Kidney (tissue), 14 donors: ENCODE data around the gene C6orf163. TPM values are rescaled to one million over a fixed set of nuclear protein-coding genes. Genes with fewer than 3 reads are reported as not detected.

Experiments used
- DNase-seq, 5 donors: peaks; one replicate each; pipeline ENCODE4 v3.0.0-alpha.2; 2013 to 2020
- FAIRE-seq: peaks from 2 replicates; lab custom pipeline; 2012; peaks lifted over from hg19 to GRCh38; lab: Jason Lieb, UNC
- H3K27ac ChIP-seq, 2 donors: one replicate each; pipeline ENCODE4 v1.7.0; 2013; ENCODE audit warnings: low read depth in 2 of 2, low read length in 2 of 2, inconsistent platforms in 1 of 2
- H3K27me3 ChIP-seq: one replicate; pipeline ENCODE4 v1.7.1; 2013; ENCODE audit warnings: low read length, inconsistent platforms; ENCODE audit not compliant: control insufficient read depth, insufficient read depth
- H3K36me3 ChIP-seq, 3 donors: one replicate each; pipeline versions ENCODE4 v1.7.0 to v1.7.1; 2013; ENCODE audit warnings: low read length in 3 of 3, control low read depth in 1 of 3, inconsistent platforms in 1 of 3; ENCODE audit not compliant: insufficient read depth in 3 of 3, control insufficient read depth in 2 of 3
- H3K4me1 ChIP-seq, 3 donors: one replicate each; pipeline versions ENCODE4 v1.7.0 to v1.7.1; 2013; ENCODE audit warnings: low read length in 3 of 3, inconsistent platforms in 1 of 3, low read depth in 1 of 3; ENCODE audit not compliant: control insufficient read depth in 2 of 3, insufficient read depth in 2 of 3
- H3K4me3 ChIP-seq, 3 donors: one replicate each; pipeline versions ENCODE4 v1.7.0 to v1.8.1; 2013; ENCODE audit warnings: low read length in 3 of 3, control low read depth in 1 of 3, inconsistent platforms in 1 of 3
- H3K9ac ChIP-seq, 3 donors: one replicate each; pipeline versions ENCODE4 v1.7.0 to v1.7.1; 2013; ENCODE audit warnings: low read length in 3 of 3, control low read depth in 1 of 3, inconsistent platforms in 1 of 3
- H3K9me3 ChIP-seq, 3 donors: one replicate each; pipeline versions ENCODE4 v1.7.0 to v1.7.1; 2013; ENCODE audit warnings: low read length in 3 of 3, control low read depth in 1 of 3, inconsistent platforms in 1 of 3; ENCODE audit not compliant: control insufficient read depth in 2 of 3, insufficient read depth in 1 of 3
- intact Hi-C: fragments of 100-400 bp; cut with DNase I; formaldehyde crosslinking; loops from one replicate; pipeline ENCODE4 v1.11.1; 2022
- polyA plus RNA-seq: library from polyadenylated mRNA; stranded (reverse); fragments of 350-450 nt; fragmentation: Illumina TruSeq; extraction: RNeasy Lipid Tissue Mini Kit (QIAGEN cat#74804); gene quantifications from one replicate; pipeline ENCODE4 v1.2.3, GENCODE V29; 2014; ENCODE audit warnings: low read depth, low replicate concordance; ENCODE audit not compliant: insufficient read depth
- total RNA-seq: library from RNA; stranded (reverse); fragmentation: NEBNext Ultra II Directional; extraction: Animal tissue kit (Norgen Biotek cat#: 25700); gene quantifications from one replicate; pipeline ENCODE4 v1.2.1, GENCODE V29; 2021
- TF ChIP-seq, protein P1 (sequence below): IDR thresholded peaks from 3 replicates; pipeline ENCODE4 v1.5.1; 2012; ENCODE audit warnings: mild to moderate bottlenecking, moderate library complexity, borderline replicate concordance; ENCODE audit not compliant: insufficient read depth; ENCODE audit errors: extremely low read depth
- donor health status: control.
- donor health status: control.
- donor health status: control.
- donor health status: control.
- donor health status: control.
- donor health status: DM: yes; HTN: yes; CAD: no.
- donor health status: Normal renal cell carcinoma (clear cell type).

C6orf163 gene
- total and polyA plus RNA-seq, 2 donors from 2014 or later: 1.3 to 4.2 TPM

- H3K9ac ChIP-seq: no peak overlapping the region
- no peaks in the 10 kb centered on the region for H3K36me3 ChIP-seq
- FAIRE-seq (no peak), DNase-seq (no peak)
- no peaks in the 10 kb centered on the region for H3K27me3 ChIP-seq
- H3K4me3 ChIP-seq: no peak overlapping the region
- no peak overlapping the region for H3K27ac ChIP-seq
- TF ChIP-seq, protein P1, sequence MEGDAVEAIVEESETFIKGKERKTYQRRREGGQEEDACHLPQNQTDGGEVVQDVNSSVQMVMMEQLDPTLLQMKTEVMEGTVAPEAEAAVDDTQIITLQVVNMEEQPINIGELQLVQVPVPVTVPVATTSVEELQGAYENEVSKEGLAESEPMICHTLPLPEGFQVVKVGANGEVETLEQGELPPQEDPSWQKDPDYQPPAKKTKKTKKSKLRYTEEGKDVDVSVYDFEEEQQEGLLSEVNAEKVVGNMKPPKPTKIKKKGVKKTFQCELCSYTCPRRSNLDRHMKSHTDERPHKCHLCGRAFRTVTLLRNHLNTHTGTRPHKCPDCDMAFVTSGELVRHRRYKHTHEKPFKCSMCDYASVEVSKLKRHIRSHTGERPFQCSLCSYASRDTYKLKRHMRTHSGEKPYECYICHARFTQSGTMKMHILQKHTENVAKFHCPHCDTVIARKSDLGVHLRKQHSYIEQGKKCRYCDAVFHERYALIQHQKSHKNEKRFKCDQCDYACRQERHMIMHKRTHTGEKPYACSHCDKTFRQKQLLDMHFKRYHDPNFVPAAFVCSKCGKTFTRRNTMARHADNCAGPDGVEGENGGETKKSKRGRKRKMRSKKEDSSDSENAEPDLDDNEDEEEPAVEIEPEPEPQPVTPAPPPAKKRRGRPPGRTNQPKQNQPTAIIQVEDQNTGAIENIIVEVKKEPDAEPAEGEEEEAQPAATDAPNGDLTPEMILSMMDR: no peak
- H3K4me1 ChIP-seq: no peaks in the 10 kb centered on the region
- no peaks in the 10 kb centered on the region for H3K9me3 ChIP-seq
- intact Hi-C loops: no loop called here
Observed at GRCh38 chr6:87378947-87379346, 34.3 kb downstream of the C6orf163 start.

- no peak overlapping the region for H3K4me3 ChIP-seq
- DNase-seq: no peak
- TF ChIP-seq, protein P1: no peak
- no peaks in the 10 kb centered on the region for H3K36me3 ChIP-seq
- no peak overlapping the region for H3K9ac ChIP-seq
- H3K27ac ChIP-seq: no peak overlapping the region
- intact Hi-C loops: no loop called here
- no peaks in the 10 kb centered on the region for H3K27me3 ChIP-seq
- no peak for FAIRE-seq
- H3K9me3 ChIP-seq: no peaks in the 10 kb centered on the region
- H3K4me1 ChIP-seq: no peaks in the 10 kb centered on the region
Observed at GRCh38 chr6:87382861-87383260, 38.2 kb downstream of the C6orf163 start.

DNA sequence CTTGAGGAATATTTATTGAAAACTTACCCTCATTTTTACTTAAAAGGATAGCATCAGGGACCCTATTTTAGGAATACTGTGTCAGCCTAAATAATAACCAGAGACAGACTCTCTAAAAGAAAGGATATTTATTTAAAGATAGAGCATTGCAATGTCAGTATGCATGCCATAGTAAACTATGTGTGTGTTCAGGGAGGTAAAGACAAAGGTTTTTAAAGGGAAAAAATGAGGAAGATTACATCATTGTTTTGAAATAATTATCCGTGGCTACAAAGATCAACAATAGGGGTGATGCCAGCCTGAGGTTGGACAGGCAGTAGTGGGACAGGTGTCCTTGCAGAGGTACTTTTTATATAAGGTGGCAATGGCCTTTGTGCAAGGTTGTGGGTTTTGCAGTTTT lies 39.4 kb downstream of the C6orf163 start:
- no peak overlapping the region for H3K9ac ChIP-seq
- H3K27ac ChIP-seq: no peak overlapping the region
- no peak overlapping the region for H3K4me3 ChIP-seq
- H3K36me3 ChIP-seq: no peaks in the 10 kb centered on the region
- DNase-seq (no peak), FAIRE-seq (no peak)
- no peaks in the 10 kb centered on the region for H3K4me1 ChIP-seq
- intact Hi-C loops: no loop called here
- no peaks in the 10 kb centered on the region for H3K27me3 ChIP-seq
- TF ChIP-seq, protein P1: no peak
- no peaks in the 10 kb centered on the region for H3K9me3 ChIP-seq

DNA sequence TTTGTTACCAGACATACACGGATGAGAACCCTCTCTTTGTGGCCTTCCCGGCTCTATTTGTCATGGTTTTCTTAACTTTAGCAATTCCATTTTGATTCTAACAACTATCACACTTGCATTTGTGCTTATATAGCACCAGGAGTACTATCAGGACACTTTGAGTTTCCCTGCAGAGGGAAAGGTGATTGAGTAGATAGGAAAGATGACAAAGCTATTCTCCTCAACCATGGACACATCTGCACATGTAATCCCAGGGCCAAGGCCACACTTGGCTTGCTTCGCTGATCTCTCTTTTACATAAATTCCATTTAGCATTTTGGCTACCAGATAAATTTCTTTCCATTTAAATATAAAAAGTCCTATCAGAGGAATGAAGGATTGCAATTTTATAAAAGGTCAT lies 39.8 kb downstream of the C6orf163 start:
- no peak overlapping the region for H3K9ac ChIP-seq
- H3K27me3 ChIP-seq: no peaks in the 10 kb centered on the region
- DNase-seq: no peak
- TF ChIP-seq, protein P1: no peak
- no peak overlapping the region for H3K4me3 ChIP-seq
- H3K27ac ChIP-seq: no peak overlapping the region
- H3K36me3 ChIP-seq: no peaks in the 10 kb centered on the region
- no peak for FAIRE-seq
- H3K9me3 ChIP-seq: no peaks in the 10 kb centered on the region
- no peaks in the 10 kb centered on the region for H3K4me1 ChIP-seq
- intact Hi-C loops: no loop called here
